ENCODE measurements around the gene ZSWIM9. TPM values are rescaled to one million over a fixed set of nuclear protein-coding genes. Genes with fewer than 3 reads are reported as not detected.

Gene ZSWIM9
- total and polyA plus RNA-seq, 2 donors (not counting 3 experiments of a cell fraction or from before 2014, with no cell fraction given) = 1.0 to 8.6 TPM

- Histone ChIP-seq H3K4me3 (replicated peaks in 1 of 3; ENCODE audit: insufficient read depth in 1 of 3, low read depth in 1 of 3, low read length in 3 of 3) (no peak overlapping the region), H3K27ac (ENCODE audit: insufficient read depth, low read depth, low read length) (no peak overlapping the region), H3K9me1 (replicated peaks; ENCODE audit: control insufficient read depth, extremely low read depth, insufficient read depth, low read length) (no peaks in the 10 kb centered on the region), H3K9ac (replicated peaks; ENCODE audit: extremely low read depth, insufficient read depth, low read length) (no peak overlapping the region), H3K4me2 (ENCODE audit: insufficient read depth, low read length) (no peak overlapping the region), H4K20me1 (replicated peaks; ENCODE audit: control insufficient read depth, extremely low read depth, insufficient read depth, low read length) (no peaks in the 10 kb centered on the region), H3K9me3 (replicated peaks; ENCODE audit: control insufficient read depth, insufficient read depth, low read length) (no peaks in the 10 kb centered on the region), H3K36me3 (ENCODE audit: control insufficient read depth in 2 of 2, extremely low read depth in 1 of 2, insufficient read depth in 2 of 2, low read length in 2 of 2) (peaks cover 2 to 9% of the 10 kb centered on the region in 2 experiments), H3K79me2 (ENCODE audit: control insufficient read depth, insufficient read depth, low read length) (no peaks in the 10 kb centered on the region), H3K27me3 (ENCODE audit: control insufficient read depth in 2 of 2, insufficient read depth in 2 of 2, low read length in 2 of 2) (no peaks in the 10 kb centered on the region), H3K4me1 (ENCODE audit: control insufficient read depth, extremely low read depth, insufficient read depth, low read length) (no peaks in the 10 kb centered on the region), H2AFZ (ENCODE audit: low read depth, low read length) (no peak overlapping the region)
- ChIA-PET CTCF (interaction anchor here (1.8 to 5.0 kb wide), 2 partner anchors 12 to 15 kb away, joined by 5 to 18 read pairs; no protein-coding TSS in a partner anchor), POLR2A (no interaction called here)
- no peak for FAIRE-seq
- no TSS peak for BruUV-seq (replicated peaks)
- TF ChIP-seq EZH2 (IDR thresholded peaks at IDR 0.05; ENCODE audit: borderline replicate concordance, low read depth, low read length, severe bottlenecking) (no peak), POLR2AphosphoS5 (IDR thresholded peaks at IDR 0.05; ENCODE audit: insufficient read depth, low read depth, low read length) (no peak), GATA2 (IDR thresholded peaks at IDR 0.05; ENCODE audit: insufficient read depth, insufficient read length, low read depth, low read length) (no peak), MYC (IDR thresholded peaks at IDR 0.05; ENCODE audit: low read depth, low read length) (no peak)
- intact Hi-C loops (cut with micrococcal nuclease) = no loop called here
- dilution Hi-C loops (cut with MboI; ENCODE audit: extremely low pct_ligation_motif_present, low sequenced_read_pairs) = no loop called here
- DNase-seq (ENCODE audit: low read depth, low spot score) = no peak
Observed at GRCh38 chr19:48137411-48137810, 33.1 kb upstream of the ZSWIM9 start.

DNA sequence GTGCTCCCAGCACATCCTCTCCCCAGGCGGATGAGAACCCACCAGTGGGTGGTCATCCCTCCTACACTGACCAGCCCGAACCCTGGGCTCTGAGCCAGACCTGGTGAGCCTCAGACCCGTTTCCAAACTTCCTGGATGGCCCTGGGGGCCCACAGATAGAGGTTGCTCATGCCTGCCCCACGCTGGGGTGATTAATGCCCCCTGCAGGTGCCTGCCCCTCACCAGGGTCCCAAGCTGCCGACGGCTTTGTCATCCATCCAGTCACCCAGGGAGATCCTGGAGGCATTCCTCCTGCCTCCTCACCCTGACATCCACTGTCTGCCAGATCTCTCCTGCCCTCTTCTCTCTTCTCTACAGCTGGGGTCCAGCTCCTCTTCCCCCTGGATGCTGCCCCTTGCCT is 31.4 kb upstream of the ZSWIM9 start:
- Histone ChIP-seq H3K4me3 (replicated peaks in 1 of 3; ENCODE audit: insufficient read depth in 1 of 3, low read depth in 1 of 3, low read length in 3 of 3) (no peak overlapping the region), H3K9me1 (replicated peaks; ENCODE audit: control insufficient read depth, extremely low read depth, insufficient read depth, low read length) (no peaks in the 10 kb centered on the region), H3K4me1 (ENCODE audit: control insufficient read depth, extremely low read depth, insufficient read depth, low read length) (no peaks in the 10 kb centered on the region), H3K9ac (replicated peaks; ENCODE audit: extremely low read depth, insufficient read depth, low read length) (no peak overlapping the region), H3K9me3 (replicated peaks; ENCODE audit: control insufficient read depth, insufficient read depth, low read length) (no peaks in the 10 kb centered on the region), H3K4me2 (ENCODE audit: insufficient read depth, low read length) (no peak overlapping the region), H2AFZ (ENCODE audit: low read depth, low read length) (no peak overlapping the region), H3K27ac (ENCODE audit: insufficient read depth, low read depth, low read length) (no peak overlapping the region), H3K27me3 (ENCODE audit: control insufficient read depth in 2 of 2, insufficient read depth in 2 of 2, low read length in 2 of 2) (no peaks in the 10 kb centered on the region), H3K36me3 (ENCODE audit: control insufficient read depth in 2 of 2, extremely low read depth in 1 of 2, insufficient read depth in 2 of 2, low read length in 2 of 2) (peaks cover 2 to 9% of the 10 kb centered on the region in 2 experiments), H3K79me2 (ENCODE audit: control insufficient read depth, insufficient read depth, low read length) (no peaks in the 10 kb centered on the region), H4K20me1 (replicated peaks; ENCODE audit: control insufficient read depth, extremely low read depth, insufficient read depth, low read length) (no peaks in the 10 kb centered on the region)
- FAIRE-seq = no peak
- TF ChIP-seq, protein P1, sequence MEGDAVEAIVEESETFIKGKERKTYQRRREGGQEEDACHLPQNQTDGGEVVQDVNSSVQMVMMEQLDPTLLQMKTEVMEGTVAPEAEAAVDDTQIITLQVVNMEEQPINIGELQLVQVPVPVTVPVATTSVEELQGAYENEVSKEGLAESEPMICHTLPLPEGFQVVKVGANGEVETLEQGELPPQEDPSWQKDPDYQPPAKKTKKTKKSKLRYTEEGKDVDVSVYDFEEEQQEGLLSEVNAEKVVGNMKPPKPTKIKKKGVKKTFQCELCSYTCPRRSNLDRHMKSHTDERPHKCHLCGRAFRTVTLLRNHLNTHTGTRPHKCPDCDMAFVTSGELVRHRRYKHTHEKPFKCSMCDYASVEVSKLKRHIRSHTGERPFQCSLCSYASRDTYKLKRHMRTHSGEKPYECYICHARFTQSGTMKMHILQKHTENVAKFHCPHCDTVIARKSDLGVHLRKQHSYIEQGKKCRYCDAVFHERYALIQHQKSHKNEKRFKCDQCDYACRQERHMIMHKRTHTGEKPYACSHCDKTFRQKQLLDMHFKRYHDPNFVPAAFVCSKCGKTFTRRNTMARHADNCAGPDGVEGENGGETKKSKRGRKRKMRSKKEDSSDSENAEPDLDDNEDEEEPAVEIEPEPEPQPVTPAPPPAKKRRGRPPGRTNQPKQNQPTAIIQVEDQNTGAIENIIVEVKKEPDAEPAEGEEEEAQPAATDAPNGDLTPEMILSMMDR (IDR thresholded peaks at IDR 0.05; ENCODE audit: extremely low read depth in 1 of 2, insufficient read depth in 1 of 2, low read depth in 1 of 2, low read length in 2 of 2) = no peak
- TF ChIP-seq FOS (IDR thresholded peaks at IDR 0.05; ENCODE audit: borderline replicate concordance, insufficient read depth, low read length) = no peak
- TF ChIP-seq POLR2A (IDR thresholded peaks at IDR 0.05; ENCODE audit: low read depth, low read length) = no peak
- TF ChIP-seq MYC (IDR thresholded peaks at IDR 0.05; ENCODE audit: low read depth, low read length) = no peak
- TF ChIP-seq GATA2 (IDR thresholded peaks at IDR 0.05; ENCODE audit: insufficient read depth, insufficient read length, low read depth, low read length) = no peak
- no peak for TF ChIP-seq EZH2 (IDR thresholded peaks at IDR 0.05; ENCODE audit: borderline replicate concordance, low read depth, low read length, severe bottlenecking)
- no peak for TF ChIP-seq POLR2AphosphoS5 (IDR thresholded peaks at IDR 0.05; ENCODE audit: insufficient read depth, low read depth, low read length)
- no peak for TF ChIP-seq JUN (IDR thresholded peaks at IDR 0.05; ENCODE audit: borderline replicate concordance, insufficient read depth, insufficient read length, low read depth)
- TF ChIP-seq, protein P2, sequence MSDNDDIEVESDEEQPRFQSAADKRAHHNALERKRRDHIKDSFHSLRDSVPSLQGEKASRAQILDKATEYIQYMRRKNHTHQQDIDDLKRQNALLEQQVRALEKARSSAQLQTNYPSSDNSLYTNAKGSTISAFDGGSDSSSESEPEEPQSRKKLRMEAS (IDR thresholded peaks at IDR 0.05; ENCODE audit: insufficient read depth, insufficient read length) = no peak
- intact Hi-C loops (cut with micrococcal nuclease) = no loop called here
- dilution Hi-C loops (cut with MboI; ENCODE audit: extremely low pct_ligation_motif_present, low sequenced_read_pairs) = no loop called here
- ChIA-PET POLR2A (no interaction called here), CTCF (no interaction called here)
- BruUV-seq (replicated peaks) = no TSS peak
- no peak for DNase-seq (ENCODE audit: low read depth, low spot score)

Data from endothelial cell of umbilical vein (primary cell).